Peyer's patch (tissue), 4 donors: ENCODE results near the gene TMC1.

Source experiments
- CTCF ChIP-seq, 6 experiments: fragments of 450-650 bp in 4 of 6; fragments of 200-600 bp in 2 of 6; sonication (generic) in 1 of 6; IDR thresholded peaks; one replicate each; pipeline ENCODE4 v1.5.1; 2017 to 2019; ENCODE audit warnings: antibody characterized with exemption in 6 of 6, mild to moderate bottlenecking in 3 of 6, moderate library complexity in 1 of 6
- POLR2A ChIP-seq, 2 donors: fragments of 450-650 bp; IDR thresholded peaks; one replicate each; pipeline ENCODE4 v1.5.1; 2017; ENCODE audit warnings: antibody characterized with exemption in 2 of 2, mild to moderate bottlenecking in 2 of 2, moderate library complexity in 2 of 2

DNA sequence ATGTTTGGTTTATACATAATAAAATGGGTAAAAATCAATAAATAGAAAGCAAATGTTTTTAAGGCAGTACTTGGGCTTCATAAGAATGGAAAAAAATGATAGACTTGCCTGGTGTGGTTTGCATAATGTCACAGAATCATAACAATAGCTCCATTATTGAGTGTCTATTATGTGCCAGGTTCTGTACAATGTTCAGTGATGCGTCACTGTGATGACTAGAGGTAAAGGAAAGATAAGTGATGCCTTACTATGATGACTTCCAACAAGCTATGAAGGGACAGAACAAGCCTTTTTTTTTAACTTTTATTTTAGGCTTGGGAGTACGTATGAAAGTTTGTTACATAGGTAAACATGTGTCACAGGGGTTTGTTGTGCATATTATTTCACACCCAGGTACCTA is 128.8 kb downstream of the TMC1 start:
- TF ChIP-seq CTCF (IDR thresholded peaks at IDR 0.05) (no peak), POLR2A (IDR thresholded peaks at IDR 0.05) (no peak)
